Measurements from ENCODE around the gene MAGEL2. TPM values are rescaled to one million over a fixed set of nuclear protein-coding genes. Genes with fewer than 3 reads are reported as not detected.

The MAGEL2 gene
- total RNA-seq = under 1 TPM; 0.15 to 0.33 (median 0.16) TPM

GRCh38 chr15:23647421-23648370, at the start of gene MAGEL2:
Gene MAGEL2, minus strand, starts transcription at chr15:23647867. Its CDS starts 125 bp downstream, at chr15:23647742.
- Histone ChIP-seq H3K9me3 (no peaks in the 10 kb centered on the region), H3K4me1 (no peaks in the 10 kb centered on the region), H3K4me3 (peak within 1 kb of the TSS; percentile 21 to 57 (median 43)), H3K27ac (no peak within 1 kb of the TSS), H3K27me3 (peaks cover 0 to 36% of the 10 kb centered on the region in 2 donors), H3K36me3 (no peaks in the 10 kb centered on the region)
- DNase-seq (ENCODE audit: low spot score in 2 of 2) = no peak
- TF ChIP-seq CTCF (IDR thresholded peaks at IDR 0.05) = no peak
- no peak for TF ChIP-seq POLR2A (IDR thresholded peaks at IDR 0.05)
- no peak for TF ChIP-seq POLR2AphosphoS5 (IDR thresholded peaks at IDR 0.05)
- intact Hi-C loops (cut with DNase I; ENCODE audit: low total_unique reads) = no loop called here

GRCh38 chr15:23695282-23695681, 47.6 kb upstream of the MAGEL2 start:
- TF ChIP-seq CTCF (IDR thresholded peaks at IDR 0.05) = no peak
- no peak for TF ChIP-seq POLR2AphosphoS5 (IDR thresholded peaks at IDR 0.05)
- no peak for TF ChIP-seq POLR2A (IDR thresholded peaks at IDR 0.05)
- H3K27me3 ChIP-seq = no peaks in the 10 kb centered on the region
- intact Hi-C loops (cut with DNase I; ENCODE audit: low total_unique reads) = no loop called here

GRCh38 chr15:23694592-23694991, 46.9 kb upstream of the MAGEL2 start:
- no peak for DNase-seq (ENCODE audit: low spot score in 2 of 2)
- TF ChIP-seq CTCF (IDR thresholded peaks at IDR 0.05) = no peak
- no peak for TF ChIP-seq POLR2A (IDR thresholded peaks at IDR 0.05)
- TF ChIP-seq POLR2AphosphoS5 (IDR thresholded peaks at IDR 0.05) = no peak
- no peak overlapping the region for H3K4me3 ChIP-seq
- intact Hi-C loops (cut with DNase I; ENCODE audit: low total_unique reads) = no loop called here
- no peaks in the 10 kb centered on the region for H3K36me3 ChIP-seq
- no peaks in the 10 kb centered on the region for H3K9me3 ChIP-seq
- H3K27me3 ChIP-seq = no peaks in the 10 kb centered on the region
- H3K4me1 ChIP-seq = no peaks in the 10 kb centered on the region
- H3K27ac ChIP-seq = no peak overlapping the region

More at GRCh38 chr15:23695282-23695681, 47.6 kb upstream of the MAGEL2 start:
- no peaks in the 10 kb centered on the region for H3K36me3 ChIP-seq
- no peak overlapping the region for H3K4me3 ChIP-seq
- H3K9me3 ChIP-seq = no peaks in the 10 kb centered on the region
- no peaks in the 10 kb centered on the region for H3K4me1 ChIP-seq
- DNase-seq (ENCODE audit: low spot score in 2 of 2) = no peak
- no peak overlapping the region for H3K27ac ChIP-seq

GRCh38 chr15:23690450-23690852, 42.8 kb upstream of the MAGEL2 start:
- no peaks in the 10 kb centered on the region for H3K9me3 ChIP-seq

GRCh38 chr15:23690015-23690414, 42.3 kb upstream of the MAGEL2 start:
- TF ChIP-seq POLR2AphosphoS5 (IDR thresholded peaks at IDR 0.05) (no peak), CTCF (IDR thresholded peaks at IDR 0.05) (no peak), POLR2A (IDR thresholded peaks at IDR 0.05) (no peak)
- H3K27ac ChIP-seq = peak overlapping the region; percentile 2 to 69
- H3K9me3 ChIP-seq = no peaks in the 10 kb centered on the region
- H3K36me3 ChIP-seq = no peaks in the 10 kb centered on the region
- intact Hi-C loops (cut with DNase I; ENCODE audit: low total_unique reads) = no loop called here
- no peak overlapping the region for H3K4me3 ChIP-seq
- no peaks in the 10 kb centered on the region for H3K4me1 ChIP-seq
- H3K27me3 ChIP-seq = peaks cover 0 to 2% of the 10 kb centered on the region in 2 donors
- DNase-seq (ENCODE audit: low spot score in 2 of 2) = no peak

More at GRCh38 chr15:23690450-23690852, 42.8 kb upstream of the MAGEL2 start:
- TF ChIP-seq POLR2AphosphoS5 (IDR thresholded peaks at IDR 0.05) (peak in 1 of 3 donors; percentile 9), POLR2A (IDR thresholded peaks at IDR 0.05) (no peak)
- Histone ChIP-seq H3K27me3 (peaks cover 0 to 2% of the 10 kb centered on the region in 2 donors), H3K4me3 (no peak overlapping the region), H3K27ac (peak overlapping the region; percentile 2 to 69), H3K36me3 (no peaks in the 10 kb centered on the region), H3K4me1 (no peaks in the 10 kb centered on the region)
- intact Hi-C loops (cut with DNase I; ENCODE audit: low total_unique reads) = no loop called here
- peak in 1 of 2 donors; percentile 21 for DNase-seq (ENCODE audit: low spot score in 2 of 2)

All from breast epithelium (tissue), 4 donors.